ENCODE results near the gene MAD1L1. TPM values are rescaled to one million over a fixed set of nuclear protein-coding genes. Genes with fewer than 3 reads are reported as not detected.

Gene MAD1L1
- total RNA-seq, 1 experiment from 2014 or later: 43.8 TPM

DNA sequence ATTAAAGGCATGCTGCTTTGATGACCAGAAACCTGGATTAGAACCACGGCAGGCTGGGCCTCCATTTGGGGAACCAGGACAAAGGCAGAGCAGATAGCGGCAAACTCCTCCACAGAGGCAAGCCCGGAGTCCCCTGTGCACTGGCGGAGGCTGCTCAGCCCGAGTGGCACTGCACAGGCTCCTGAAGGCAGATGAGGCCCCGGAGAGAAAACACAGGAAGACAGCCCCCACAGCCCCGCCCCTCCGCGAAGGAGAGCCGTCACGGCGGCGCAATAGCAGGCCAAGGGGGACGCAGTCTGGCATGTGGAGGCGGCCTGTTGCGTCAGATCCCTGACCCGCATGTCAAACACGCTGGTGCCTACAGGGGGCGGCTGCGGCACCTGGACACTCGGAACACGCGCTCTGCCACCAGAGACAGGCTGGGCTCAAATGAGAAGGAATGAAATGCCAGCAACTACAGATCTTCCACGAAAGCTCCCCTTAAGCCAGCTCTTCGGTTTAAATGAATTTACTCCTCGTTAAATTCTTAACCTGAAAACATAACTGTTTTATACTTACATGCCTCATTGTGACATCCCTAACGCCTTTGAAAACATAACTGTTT, 128.5 kb downstream of the MAD1L1 start (continued):
- TF ChIP-seq, protein P1, sequence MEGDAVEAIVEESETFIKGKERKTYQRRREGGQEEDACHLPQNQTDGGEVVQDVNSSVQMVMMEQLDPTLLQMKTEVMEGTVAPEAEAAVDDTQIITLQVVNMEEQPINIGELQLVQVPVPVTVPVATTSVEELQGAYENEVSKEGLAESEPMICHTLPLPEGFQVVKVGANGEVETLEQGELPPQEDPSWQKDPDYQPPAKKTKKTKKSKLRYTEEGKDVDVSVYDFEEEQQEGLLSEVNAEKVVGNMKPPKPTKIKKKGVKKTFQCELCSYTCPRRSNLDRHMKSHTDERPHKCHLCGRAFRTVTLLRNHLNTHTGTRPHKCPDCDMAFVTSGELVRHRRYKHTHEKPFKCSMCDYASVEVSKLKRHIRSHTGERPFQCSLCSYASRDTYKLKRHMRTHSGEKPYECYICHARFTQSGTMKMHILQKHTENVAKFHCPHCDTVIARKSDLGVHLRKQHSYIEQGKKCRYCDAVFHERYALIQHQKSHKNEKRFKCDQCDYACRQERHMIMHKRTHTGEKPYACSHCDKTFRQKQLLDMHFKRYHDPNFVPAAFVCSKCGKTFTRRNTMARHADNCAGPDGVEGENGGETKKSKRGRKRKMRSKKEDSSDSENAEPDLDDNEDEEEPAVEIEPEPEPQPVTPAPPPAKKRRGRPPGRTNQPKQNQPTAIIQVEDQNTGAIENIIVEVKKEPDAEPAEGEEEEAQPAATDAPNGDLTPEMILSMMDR (IDR thresholded peaks at IDR 0.05): peak; percentile 41; the same call in 1 of the 2 replicates
- TF ChIP-seq OVOL2 (CRISPR knock-in tag; IDR thresholded peaks at IDR 0.05; ENCODE audit: borderline replicate concordance) (no peak), ZBTB21 (CRISPR knock-in tag; IDR thresholded peaks at IDR 0.05; ENCODE audit: borderline replicate concordance) (peak; percentile 65; the same call in 1 of the 2 replicates), ZNF423 (CRISPR knock-in tag; IDR thresholded peaks at IDR 0.05) (no peak), ZNF416 (CRISPR knock-in tag; IDR thresholded peaks at IDR 0.05) (no peak), NFATC4 (CRISPR knock-in tag; IDR thresholded peaks at IDR 0.05) (no peak), ESRRA (CRISPR knock-in tag; IDR thresholded peaks at IDR 0.05; ENCODE audit: borderline replicate concordance) (no peak), SP1 (CRISPR knock-in tag; conservative IDR thresholded peaks at IDR 0.05) (peak; percentile 46; the same call in 1 of the 2 replicates), FOXP1 (CRISPR knock-in tag; IDR thresholded peaks at IDR 0.05; ENCODE audit: borderline replicate concordance) (peak; percentile 69; the same call in 1 of the 2 replicates), ZNF317 (CRISPR knock-in tag; IDR thresholded peaks at IDR 0.05; ENCODE audit: borderline replicate concordance, low read depth) (no peak), ELF4 (CRISPR knock-in tag; IDR thresholded peaks at IDR 0.05; ENCODE audit: low read depth) (no peak), GRHL2 (CRISPR knock-in tag; IDR thresholded peaks at IDR 0.05; ENCODE audit: insufficient replicate concordance, severe bottlenecking) (no peak), RELA (CRISPR knock-in tag; IDR thresholded peaks at IDR 0.05; ENCODE audit: borderline replicate concordance) (no peak), JAZF1 (CRISPR knock-in tag; IDR thresholded peaks at IDR 0.05) (no peak), ZNF219 (CRISPR knock-in tag; IDR thresholded peaks at IDR 0.05; ENCODE audit: borderline replicate concordance) (no peak), TEAD1 (CRISPR knock-in tag; IDR thresholded peaks at IDR 0.05) (no peak), JUN (CRISPR knock-in tag; IDR thresholded peaks at IDR 0.05) (no peak), PRRX2 (CRISPR knock-in tag; IDR thresholded peaks at IDR 0.05) (no peak)
- TF ChIP-seq, protein P2, sequence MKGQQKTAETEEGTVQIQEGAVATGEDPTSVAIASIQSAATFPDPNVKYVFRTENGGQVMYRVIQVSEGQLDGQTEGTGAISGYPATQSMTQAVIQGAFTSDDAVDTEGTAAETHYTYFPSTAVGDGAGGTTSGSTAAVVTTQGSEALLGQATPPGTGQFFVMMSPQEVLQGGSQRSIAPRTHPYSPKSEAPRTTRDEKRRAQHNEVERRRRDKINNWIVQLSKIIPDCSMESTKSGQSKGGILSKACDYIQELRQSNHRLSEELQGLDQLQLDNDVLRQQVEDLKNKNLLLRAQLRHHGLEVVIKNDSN (CRISPR knock-in tag; IDR thresholded peaks at IDR 0.05): no peak
- TF ChIP-seq, protein P3, sequence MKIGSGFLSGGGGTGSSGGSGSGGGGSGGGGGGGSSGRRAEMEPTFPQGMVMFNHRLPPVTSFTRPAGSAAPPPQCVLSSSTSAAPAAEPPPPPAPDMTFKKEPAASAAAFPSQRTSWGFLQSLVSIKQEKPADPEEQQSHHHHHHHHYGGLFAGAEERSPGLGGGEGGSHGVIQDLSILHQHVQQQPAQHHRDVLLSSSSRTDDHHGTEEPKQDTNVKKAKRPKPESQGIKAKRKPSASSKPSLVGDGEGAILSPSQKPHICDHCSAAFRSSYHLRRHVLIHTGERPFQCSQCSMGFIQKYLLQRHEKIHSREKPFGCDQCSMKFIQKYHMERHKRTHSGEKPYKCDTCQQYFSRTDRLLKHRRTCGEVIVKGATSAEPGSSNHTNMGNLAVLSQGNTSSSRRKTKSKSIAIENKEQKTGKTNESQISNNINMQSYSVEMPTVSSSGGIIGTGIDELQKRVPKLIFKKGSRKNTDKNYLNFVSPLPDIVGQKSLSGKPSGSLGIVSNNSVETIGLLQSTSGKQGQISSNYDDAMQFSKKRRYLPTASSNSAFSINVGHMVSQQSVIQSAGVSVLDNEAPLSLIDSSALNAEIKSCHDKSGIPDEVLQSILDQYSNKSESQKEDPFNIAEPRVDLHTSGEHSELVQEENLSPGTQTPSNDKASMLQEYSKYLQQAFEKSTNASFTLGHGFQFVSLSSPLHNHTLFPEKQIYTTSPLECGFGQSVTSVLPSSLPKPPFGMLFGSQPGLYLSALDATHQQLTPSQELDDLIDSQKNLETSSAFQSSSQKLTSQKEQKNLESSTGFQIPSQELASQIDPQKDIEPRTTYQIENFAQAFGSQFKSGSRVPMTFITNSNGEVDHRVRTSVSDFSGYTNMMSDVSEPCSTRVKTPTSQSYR (CRISPR knock-in tag; IDR thresholded peaks at IDR 0.05): no peak
- TF ChIP-seq, protein P4, sequence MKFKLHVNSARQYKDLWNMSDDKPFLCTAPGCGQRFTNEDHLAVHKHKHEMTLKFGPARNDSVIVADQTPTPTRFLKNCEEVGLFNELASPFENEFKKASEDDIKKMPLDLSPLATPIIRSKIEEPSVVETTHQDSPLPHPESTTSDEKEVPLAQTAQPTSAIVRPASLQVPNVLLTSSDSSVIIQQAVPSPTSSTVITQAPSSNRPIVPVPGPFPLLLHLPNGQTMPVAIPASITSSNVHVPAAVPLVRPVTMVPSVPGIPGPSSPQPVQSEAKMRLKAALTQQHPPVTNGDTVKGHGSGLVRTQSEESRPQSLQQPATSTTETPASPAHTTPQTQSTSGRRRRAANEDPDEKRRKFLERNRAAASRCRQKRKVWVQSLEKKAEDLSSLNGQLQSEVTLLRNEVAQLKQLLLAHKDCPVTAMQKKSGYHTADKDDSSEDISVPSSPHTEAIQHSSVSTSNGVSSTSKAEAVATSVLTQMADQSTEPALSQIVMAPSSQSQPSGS (CRISPR knock-in tag; IDR thresholded peaks at IDR 0.05; ENCODE audit: borderline replicate concordance, low read depth): no peak
- TF ChIP-seq, protein P5, sequence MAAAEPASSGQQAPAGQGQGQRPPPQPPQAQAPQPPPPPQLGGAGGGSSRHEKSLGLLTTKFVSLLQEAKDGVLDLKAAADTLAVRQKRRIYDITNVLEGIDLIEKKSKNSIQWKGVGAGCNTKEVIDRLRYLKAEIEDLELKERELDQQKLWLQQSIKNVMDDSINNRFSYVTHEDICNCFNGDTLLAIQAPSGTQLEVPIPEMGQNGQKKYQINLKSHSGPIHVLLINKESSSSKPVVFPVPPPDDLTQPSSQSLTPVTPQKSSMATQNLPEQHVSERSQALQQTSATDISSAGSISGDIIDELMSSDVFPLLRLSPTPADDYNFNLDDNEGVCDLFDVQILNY (CRISPR knock-in tag; IDR thresholded peaks at IDR 0.05): no peak
- TF ChIP-seq, protein P6, sequence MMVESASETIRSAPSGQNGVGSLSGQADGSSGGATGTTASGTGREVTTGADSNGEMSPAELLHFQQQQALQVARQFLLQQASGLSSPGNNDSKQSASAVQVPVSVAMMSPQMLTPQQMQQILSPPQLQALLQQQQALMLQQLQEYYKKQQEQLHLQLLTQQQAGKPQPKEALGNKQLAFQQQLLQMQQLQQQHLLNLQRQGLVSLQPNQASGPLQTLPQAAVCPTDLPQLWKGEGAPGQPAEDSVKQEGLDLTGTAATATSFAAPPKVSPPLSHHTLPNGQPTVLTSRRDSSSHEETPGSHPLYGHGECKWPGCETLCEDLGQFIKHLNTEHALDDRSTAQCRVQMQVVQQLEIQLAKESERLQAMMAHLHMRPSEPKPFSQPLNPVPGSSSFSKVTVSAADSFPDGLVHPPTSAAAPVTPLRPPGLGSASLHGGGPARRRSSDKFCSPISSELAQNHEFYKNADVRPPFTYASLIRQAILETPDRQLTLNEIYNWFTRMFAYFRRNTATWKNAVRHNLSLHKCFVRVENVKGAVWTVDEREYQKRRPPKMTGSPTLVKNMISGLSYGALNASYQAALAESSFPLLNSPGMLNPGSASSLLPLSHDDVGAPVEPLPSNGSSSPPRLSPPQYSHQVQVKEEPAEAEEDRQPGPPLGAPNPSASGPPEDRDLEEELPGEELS (CRISPR knock-in tag; IDR thresholded peaks at IDR 0.05): peak; percentile 26; the same call in 1 of the 2 replicates
- TF ChIP-seq, protein P7, sequence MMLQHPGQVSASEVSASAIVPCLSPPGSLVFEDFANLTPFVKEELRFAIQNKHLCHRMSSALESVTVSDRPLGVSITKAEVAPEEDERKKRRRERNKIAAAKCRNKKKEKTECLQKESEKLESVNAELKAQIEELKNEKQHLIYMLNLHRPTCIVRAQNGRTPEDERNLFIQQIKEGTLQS (CRISPR knock-in tag; conservative IDR thresholded peaks at IDR 0.05): peak; percentile 83; the same call in 1 of the 2 replicates
- TF ChIP-seq, protein P8, sequence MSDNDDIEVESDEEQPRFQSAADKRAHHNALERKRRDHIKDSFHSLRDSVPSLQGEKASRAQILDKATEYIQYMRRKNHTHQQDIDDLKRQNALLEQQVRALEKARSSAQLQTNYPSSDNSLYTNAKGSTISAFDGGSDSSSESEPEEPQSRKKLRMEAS (CRISPR knock-in tag; IDR thresholded peaks at IDR 0.05): peak; percentile 98
- TF ChIP-seq, protein P9, sequence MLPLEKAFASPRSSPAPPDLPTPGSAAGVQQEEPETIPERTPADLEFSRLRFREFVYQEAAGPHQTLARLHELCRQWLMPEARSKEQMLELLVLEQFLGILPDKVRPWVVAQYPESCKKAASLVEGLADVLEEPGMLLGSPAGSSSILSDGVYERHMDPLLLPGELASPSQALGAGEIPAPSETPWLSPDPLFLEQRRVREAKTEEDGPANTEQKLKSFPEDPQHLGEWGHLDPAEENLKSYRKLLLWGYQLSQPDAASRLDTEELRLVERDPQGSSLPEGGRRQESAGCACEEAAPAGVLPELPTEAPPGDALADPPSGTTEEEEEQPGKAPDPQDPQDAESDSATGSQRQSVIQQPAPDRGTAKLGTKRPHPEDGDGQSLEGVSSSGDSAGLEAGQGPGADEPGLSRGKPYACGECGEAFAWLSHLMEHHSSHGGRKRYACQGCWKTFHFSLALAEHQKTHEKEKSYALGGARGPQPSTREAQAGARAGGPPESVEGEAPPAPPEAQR (CRISPR knock-in tag; IDR thresholded peaks at IDR 0.05): no peak
